HG03095 (cell line): ENCODE data around the gene NTM.

Experiments used
- ATAC-seq: cut with Tn5 transposase; IDR thresholded peaks from one replicate; pipeline ENCODE4 v1.9.1; 2021; ENCODE audit warnings: moderate library complexity; ENCODE audit not compliant: unreplicated experiment

Gene NTM

DNA sequence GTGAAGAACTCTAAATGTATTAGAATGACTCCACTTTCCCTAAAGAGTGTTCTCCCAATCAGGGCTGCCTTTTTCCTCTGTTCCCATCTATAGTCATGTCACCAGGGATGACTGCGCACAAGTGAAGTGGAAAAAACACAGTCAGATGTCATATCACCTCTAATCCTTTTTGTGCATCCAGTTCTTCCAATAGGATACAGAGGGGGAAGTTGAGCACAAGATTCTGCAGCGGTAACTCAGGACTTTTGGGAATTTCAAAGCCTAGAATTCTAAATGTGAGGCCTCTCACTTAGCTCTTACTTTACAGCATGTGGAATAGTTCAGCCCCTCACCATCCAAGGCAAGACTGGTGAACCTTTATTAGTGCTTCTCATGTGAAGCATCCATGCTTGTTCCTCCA is 602.6 kb downstream of the NTM start:
- ATAC-seq, result no peak

GRCh38 chr11:131975619-131976018 is 605.2 kb downstream of the NTM start:
- ATAC-seq, result no peak

DNA sequence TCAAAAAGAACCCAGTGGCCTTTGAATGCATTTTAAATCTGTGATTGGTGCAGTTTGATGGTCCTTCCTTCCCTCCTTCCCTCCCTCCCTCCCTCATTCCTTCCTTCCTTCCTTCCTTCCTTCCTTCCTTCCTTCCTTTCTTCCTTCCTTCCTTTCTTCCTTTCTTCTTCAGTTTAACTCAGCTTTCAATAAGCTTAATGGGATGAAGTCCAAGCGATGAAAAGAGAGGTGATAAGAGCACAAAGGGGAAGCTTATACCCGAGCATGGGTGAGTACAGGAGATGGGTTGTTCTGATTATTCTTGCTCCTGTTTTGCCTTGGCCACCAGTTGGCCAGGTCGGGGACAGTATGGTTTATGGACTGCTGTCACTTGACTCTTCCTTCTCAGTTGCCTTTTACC is 605.6 kb downstream of the NTM start:
- ATAC-seq, result no peak

GRCh38 chr11:131977231-131977630 is 606.8 kb downstream of the NTM start:
- ATAC-seq, result no peak

GRCh38 chr11:131977854-131978253 is 607.4 kb downstream of the NTM start:
- no peak for ATAC-seq

DNA sequence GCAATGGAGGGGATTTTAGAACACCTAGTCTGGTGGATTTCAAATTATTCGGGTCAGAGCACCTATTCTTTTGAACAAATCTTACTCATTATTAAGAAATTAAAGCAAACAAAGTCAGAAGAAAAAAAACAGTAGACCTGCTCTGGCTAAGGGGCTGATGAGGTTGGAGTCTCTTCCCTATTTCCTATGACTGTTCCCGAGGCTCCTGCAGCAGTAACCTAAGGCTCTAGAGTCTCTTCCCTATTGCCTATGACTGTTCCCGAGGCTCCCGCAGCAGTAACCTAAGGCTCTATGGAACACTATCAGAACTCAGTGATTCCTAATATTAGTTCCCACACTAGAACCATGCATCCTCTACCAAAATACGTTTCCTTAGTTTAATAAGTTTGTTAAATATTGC is 607.9 kb downstream of the NTM start:
- no peak for ATAC-seq

- no peak for ATAC-seq
These were observed 608.9 kb downstream of the NTM start for GRCh38 chr11:131979364-131979763.

- no peak for ATAC-seq
These were observed 609.8 kb downstream of the NTM start for GRCh38 chr11:131980199-131980598.

DNA sequence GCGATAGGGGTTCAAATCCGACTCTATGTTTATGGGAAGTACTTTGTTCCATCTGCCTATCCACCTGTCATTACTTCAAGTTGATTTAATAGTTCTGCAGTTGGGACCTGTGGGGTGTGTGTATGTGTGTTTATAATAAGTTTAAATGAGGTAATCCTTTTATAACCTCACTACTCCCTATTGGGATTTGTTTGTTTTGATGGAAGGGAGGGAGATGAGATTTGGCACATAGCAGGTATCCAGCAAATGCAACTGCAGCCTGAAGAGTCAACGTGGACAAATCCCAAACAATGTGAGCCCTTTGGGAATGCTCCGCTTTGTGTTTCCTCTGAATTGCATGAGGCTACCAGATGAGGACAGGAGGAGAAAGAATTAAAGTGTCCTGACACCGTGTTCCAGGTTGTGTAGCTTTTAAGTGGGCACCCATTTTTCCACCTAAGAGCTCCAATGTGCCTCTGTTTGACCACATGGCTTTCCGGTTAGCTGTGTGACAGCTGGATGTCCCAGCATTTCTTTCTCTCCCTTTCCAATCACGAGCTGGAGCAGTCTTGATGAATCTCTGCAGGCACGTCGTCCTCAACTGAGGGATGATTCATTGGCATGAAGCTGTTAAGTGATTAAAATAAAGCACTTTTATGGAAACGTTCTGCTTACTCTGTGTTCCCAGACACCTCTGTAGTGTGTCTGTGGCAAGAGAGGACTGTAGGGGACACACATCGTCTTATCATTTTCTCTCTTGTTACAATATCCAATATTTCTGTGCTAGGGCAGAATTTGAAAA is 610.7 kb downstream of the NTM start:
- ATAC-seq, result no peak

DNA sequence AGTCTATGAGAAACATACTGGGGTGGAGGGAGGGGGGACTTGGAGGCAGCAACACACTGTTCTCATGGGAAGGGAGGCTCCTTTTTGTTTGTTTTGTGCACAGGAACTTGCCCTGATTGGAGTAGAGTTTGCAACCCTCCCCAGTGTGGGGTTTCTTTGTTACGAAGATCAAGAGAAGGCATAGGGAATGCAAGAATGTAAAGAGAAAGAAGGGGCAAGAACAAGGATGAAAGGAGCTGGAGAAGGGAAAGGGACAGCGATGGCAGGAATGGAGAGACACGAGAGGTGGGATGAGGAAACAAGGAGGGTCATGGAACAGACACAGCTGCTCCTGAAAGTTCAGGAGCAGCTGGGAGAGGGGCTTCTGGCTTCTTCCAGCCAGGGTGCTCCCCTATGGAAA is 611.7 kb downstream of the NTM start:
- ATAC-seq, result no peak

- no peak for ATAC-seq
These were observed 615.5 kb downstream of the NTM start for GRCh38 chr11:131985846-131986301.

GRCh38 chr11:131987703-131988102 is 617.3 kb downstream of the NTM start:
- no peak for ATAC-seq

GRCh38 chr11:131991606-131992005 is 621.2 kb downstream of the NTM start:
- no peak for ATAC-seq

GRCh38 chr11:131993246-131993645 is 622.8 kb downstream of the NTM start:
- no peak for ATAC-seq

DNA sequence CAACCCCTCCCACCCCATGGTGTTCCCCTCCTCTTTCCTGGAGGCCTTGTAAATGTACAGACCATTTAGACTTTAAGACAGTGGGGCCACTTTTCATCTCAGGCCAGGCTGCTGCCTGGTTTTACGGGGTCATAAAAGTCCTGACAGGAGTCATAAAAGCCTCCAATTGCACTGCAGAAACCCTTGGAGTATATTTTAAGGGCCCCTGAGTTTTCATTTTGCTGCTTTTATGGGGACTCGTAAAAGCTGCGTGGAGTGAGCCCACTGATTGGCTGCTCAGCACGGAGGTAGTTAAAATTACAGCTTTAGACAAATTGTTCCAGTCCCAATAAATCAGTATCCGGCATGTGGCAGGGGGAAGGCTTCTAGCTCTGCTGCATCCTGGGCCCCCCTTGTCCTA is 627.6 kb downstream of the NTM start:
- ATAC-seq, result no peak

DNA sequence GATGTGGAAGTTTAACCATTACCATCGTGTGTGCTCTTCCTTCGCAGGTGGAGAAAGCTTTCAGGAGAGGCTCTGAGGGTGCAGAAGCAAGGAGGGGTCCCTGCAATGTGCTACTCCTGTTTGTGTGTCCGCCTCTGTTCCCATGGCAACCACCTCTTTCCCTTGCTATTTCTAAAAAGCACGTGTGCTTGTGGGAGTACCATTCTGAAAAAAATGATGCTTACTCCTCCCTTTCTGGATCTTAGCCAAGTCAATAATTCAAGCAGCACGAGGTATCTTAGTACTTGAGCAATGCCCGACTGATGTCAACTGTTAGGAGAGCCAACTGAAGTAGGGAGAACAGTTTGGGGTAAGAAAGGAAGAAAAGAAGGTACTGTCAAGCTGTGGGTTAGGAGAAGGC is 628.7 kb downstream of the NTM start:
- no peak for ATAC-seq

DNA sequence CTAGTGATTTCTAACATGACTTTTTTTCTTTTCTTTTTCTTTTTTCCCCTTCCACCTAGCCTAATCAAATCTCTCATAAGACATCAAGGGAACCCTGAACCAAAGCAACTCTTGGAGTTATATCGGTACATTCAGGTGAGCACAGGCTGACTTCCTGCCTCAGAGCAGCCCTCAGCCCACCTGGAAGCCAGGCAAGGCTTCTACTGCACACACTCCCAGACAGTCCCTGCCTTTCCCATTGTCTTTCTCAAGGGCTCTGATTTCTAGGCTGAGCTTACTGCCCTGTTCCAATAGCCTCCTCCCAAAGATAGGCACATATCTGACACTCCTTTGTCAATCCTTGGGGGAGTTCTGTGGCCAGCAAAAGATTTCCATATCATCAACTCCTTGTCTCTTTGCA is 629.5 kb downstream of the NTM start:
- no peak for ATAC-seq

GRCh38 chr11:132005887-132006286 is 635.5 kb downstream of the NTM start:
- ATAC-seq, result no peak

- no peak for ATAC-seq
These were observed 636.6 kb downstream of the NTM start for GRCh38 chr11:132006884-132007580.

- no peak for ATAC-seq
These were observed 637.8 kb downstream of the NTM start for GRCh38 chr11:132008226-132008625.

- ATAC-seq, result no peak
These were observed 638.5 kb downstream of the NTM start for GRCh38 chr11:132008872-132009271.

- ATAC-seq, result no peak
These were observed 649.6 kb downstream of the NTM start for GRCh38 chr11:132020001-132020400.
